Measurements from ENCODE around the gene STK39.

DNA sequence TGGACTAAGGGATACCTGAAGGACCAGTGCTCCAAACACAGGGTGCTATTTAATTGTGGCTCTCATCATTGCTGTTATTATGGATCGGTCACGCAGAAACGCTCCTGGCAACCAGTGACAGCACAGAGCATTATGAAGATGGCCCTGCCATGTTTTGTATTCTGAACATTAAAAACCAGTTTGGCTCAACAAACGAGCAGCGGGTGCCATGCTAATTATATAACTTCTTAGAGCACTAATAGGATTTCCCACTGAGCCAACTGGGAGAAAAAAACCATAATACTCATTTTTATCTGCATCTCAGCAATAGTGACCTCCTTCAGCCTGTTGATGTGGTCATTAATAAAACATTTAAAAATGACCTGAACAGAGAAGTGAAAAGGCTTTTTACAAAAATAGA, 212.8 kb downstream of the STK39 start:
- TF ChIP-seq EZH2 (IDR thresholded peaks at IDR 0.05; ENCODE audit: insufficient read depth, poor library complexity, severe bottlenecking) (no peak), EZH2phosphoT487 (IDR thresholded peaks at IDR 0.05; ENCODE audit: insufficient read depth, low read depth) (no peak)

Data from GM23248 (cell line).